ENCODE data around the gene NLRP6. TPM values are rescaled to one million over a fixed set of nuclear protein-coding genes. Genes with fewer than 3 reads are reported as not detected.

The NLRP6 gene
- total and polyA plus RNA-seq, 2 donors: 0.90 to 2.2 TPM

Other genes starting within 250 kb of the NLRP6 start
- not detected for gene SCGB1C1, start 85.3 kb upstream of the NLRP6 start, total RNA-seq
- 0.34 TPM for gene SCGB1C1, start 85.3 kb upstream of the NLRP6 start, polyA plus RNA-seq
- 9.3 TPM for gene BET1L, start 71.0 kb upstream of the NLRP6 start, total RNA-seq
- gene BET1L, start 71.0 kb upstream of the NLRP6 start, polyA plus RNA-seq: 27.7 TPM
- 59.1 TPM for gene RIC8A, start 70.7 kb upstream of the NLRP6 start, total RNA-seq
- 54.7 TPM for gene RIC8A, start 70.7 kb upstream of the NLRP6 start, polyA plus RNA-seq
- 6.5 TPM for gene SIRT3, start 42.1 kb upstream of the NLRP6 start, total RNA-seq
- 38.3 TPM for gene SIRT3, start 42.1 kb upstream of the NLRP6 start, polyA plus RNA-seq
- 134 TPM for gene PSMD13, start 41.4 kb upstream of the NLRP6 start, total RNA-seq
- gene PSMD13, start 41.4 kb upstream of the NLRP6 start, polyA plus RNA-seq: 192 TPM
- 73.7 TPM for gene PGGHG, start 10.7 kb downstream of the NLRP6 start, total RNA-seq
- 900 TPM for gene PGGHG, start 10.7 kb downstream of the NLRP6 start, polyA plus RNA-seq
- not detected for gene IFITM5, start 21.1 kb downstream of the NLRP6 start, total RNA-seq
- 0.25 TPM for gene IFITM5, start 21.1 kb downstream of the NLRP6 start, polyA plus RNA-seq
- gene IFITM2, start 29.4 kb downstream of the NLRP6 start, total RNA-seq: 305 TPM
- 467 TPM for gene IFITM2, start 29.4 kb downstream of the NLRP6 start, polyA plus RNA-seq
- gene IFITM1, start 35.6 kb downstream of the NLRP6 start, total RNA-seq: 206 TPM
- gene IFITM1, start 35.6 kb downstream of the NLRP6 start, polyA plus RNA-seq: 463 TPM
- gene IFITM3, start 42.5 kb downstream of the NLRP6 start, total RNA-seq: 48.1 TPM
- gene IFITM3, start 42.5 kb downstream of the NLRP6 start, polyA plus RNA-seq: 636 TPM
- gene B4GALNT4, start 91.1 kb downstream of the NLRP6 start, total RNA-seq: 3.5 TPM
- 6.1 TPM for gene B4GALNT4, start 91.1 kb downstream of the NLRP6 start, polyA plus RNA-seq
- gene PKP3, start 115.8 kb downstream of the NLRP6 start, total RNA-seq: 7.7 TPM
- gene PKP3, start 115.8 kb downstream of the NLRP6 start, polyA plus RNA-seq: 26.5 TPM
- gene SIGIRR, start 136.6 kb downstream of the NLRP6 start, total RNA-seq: 39.4 TPM
- 153 TPM for gene SIGIRR, start 136.6 kb downstream of the NLRP6 start, polyA plus RNA-seq
- gene ANO9, start 163.6 kb downstream of the NLRP6 start, total RNA-seq: 26.3 TPM
- gene ANO9, start 163.6 kb downstream of the NLRP6 start, polyA plus RNA-seq: 114 TPM
- 12.1 TPM for gene PTDSS2, start 171.9 kb downstream of the NLRP6 start, total RNA-seq
- gene PTDSS2, start 171.9 kb downstream of the NLRP6 start, polyA plus RNA-seq: 24.1 TPM
- gene RNH1, start 228.8 kb downstream of the NLRP6 start, total RNA-seq: 79.2 TPM
- 114 TPM for gene RNH1, start 228.8 kb downstream of the NLRP6 start, polyA plus RNA-seq

All from thymus (tissue), 2 donors.